NB4 (cell line): ENCODE data around the gene PVALEF.

Experiments used
- CTCF ChIP-seq: IDR thresholded peaks from one replicate; pipeline ENCODE4 v1.5.1; 2012; ENCODE audit warnings: low read depth, low read length
- POLR2A ChIP-seq: IDR thresholded peaks from 2 replicates; pipeline ENCODE4 v1.6.1; 2011; ENCODE audit warnings: mild to moderate bottlenecking; ENCODE audit not compliant: insufficient read length; ENCODE audit errors: extremely low read depth

GRCh38 chr17:81126281-81127132, 38.8 kb upstream of the PVALEF start:
- no peak for TF ChIP-seq CTCF
- TF ChIP-seq POLR2A: no peak
